Peyer's patch (tissue), 4 donors: ENCODE measurements around the gene NLGN2. TPM values are rescaled to one million over a fixed set of nuclear protein-coding genes. Genes with fewer than 3 reads are reported as not detected.

Source experiments
- DNase-seq, 3 donors: peaks; one replicate each; pipeline ENCODE4 v3.0.0-alpha.2; 2017 to 2019
- H3K27ac ChIP-seq, 4 donors: fragments of 200-600 bp; sonication (generic); one replicate each; pipeline ENCODE4 v1.5.1; 2016 to 2019
- H3K27me3 ChIP-seq, 2 donors: fragments of 200-600 bp; sonication (generic); one replicate each; pipeline ENCODE4 v1.5.1; 2019
- H3K36me3 ChIP-seq, 3 donors: fragments of 200-600 bp; sonication (generic); one replicate each; pipeline ENCODE4 v1.5.1; 2016 to 2019
- H3K4me1 ChIP-seq, 4 donors: fragments of 200-600 bp; sonication (generic); one replicate each; pipeline ENCODE4 v1.5.1; 2016 to 2019
- H3K4me3 ChIP-seq, 4 donors: fragments of 200-600 bp; sonication (generic); 1 replicate in 3 of 4; 2 replicates in 1 of 4; pipeline ENCODE4 v1.5.1; 2016 to 2019; ENCODE audit warnings: mild to moderate bottlenecking in 1 of 4
- H3K9me3 ChIP-seq, 4 donors: fragments of 200-600 bp; sonication (generic); one replicate each; pipeline ENCODE4 v1.5.1; 2016 to 2019; ENCODE audit warnings: mild to moderate bottlenecking in 1 of 4
- CTCF ChIP-seq, 6 experiments: fragments of 450-650 bp in 4 of 6; fragments of 200-600 bp in 2 of 6; sonication (generic) in 1 of 6; IDR thresholded peaks; one replicate each; pipeline ENCODE4 v1.5.1; 2017 to 2019; ENCODE audit warnings: antibody characterized with exemption in 6 of 6, mild to moderate bottlenecking in 3 of 6, moderate library complexity in 1 of 6
- POLR2A ChIP-seq, 2 donors: fragments of 450-650 bp; IDR thresholded peaks; one replicate each; pipeline ENCODE4 v1.5.1; 2017; ENCODE audit warnings: antibody characterized with exemption in 2 of 2, mild to moderate bottlenecking in 2 of 2, moderate library complexity in 2 of 2
- total RNA-seq, 4 donors: library from RNA; depleted of rRNA; stranded (reverse); fragments of >200 nt; gene quantifications; one replicate each; pipeline ENCODE4 v1.1.0, GENCODE V29; 2016

NLGN2 gene
- total RNA-seq, 4 donors from 2014 or later = 0.88 to 9.9 (median 5.8) TPM

- H3K4me3 ChIP-seq = no peak overlapping the region
- H3K27me3 ChIP-seq = no peaks in the 10 kb centered on the region
- no peaks in the 10 kb centered on the region for H3K4me1 ChIP-seq
- no peak overlapping the region for H3K27ac ChIP-seq
- DNase-seq = no peak
- no peaks in the 10 kb centered on the region for H3K36me3 ChIP-seq
- H3K9me3 ChIP-seq = no peaks in the 10 kb centered on the region
- no peak for TF ChIP-seq CTCF (IDR thresholded peaks at IDR 0.05)
- TF ChIP-seq POLR2A (IDR thresholded peaks at IDR 0.05) = no peak
Measured at GRCh38 chr17:7425756-7426155, 18.1 kb downstream of the NLGN2 start.

DNA sequence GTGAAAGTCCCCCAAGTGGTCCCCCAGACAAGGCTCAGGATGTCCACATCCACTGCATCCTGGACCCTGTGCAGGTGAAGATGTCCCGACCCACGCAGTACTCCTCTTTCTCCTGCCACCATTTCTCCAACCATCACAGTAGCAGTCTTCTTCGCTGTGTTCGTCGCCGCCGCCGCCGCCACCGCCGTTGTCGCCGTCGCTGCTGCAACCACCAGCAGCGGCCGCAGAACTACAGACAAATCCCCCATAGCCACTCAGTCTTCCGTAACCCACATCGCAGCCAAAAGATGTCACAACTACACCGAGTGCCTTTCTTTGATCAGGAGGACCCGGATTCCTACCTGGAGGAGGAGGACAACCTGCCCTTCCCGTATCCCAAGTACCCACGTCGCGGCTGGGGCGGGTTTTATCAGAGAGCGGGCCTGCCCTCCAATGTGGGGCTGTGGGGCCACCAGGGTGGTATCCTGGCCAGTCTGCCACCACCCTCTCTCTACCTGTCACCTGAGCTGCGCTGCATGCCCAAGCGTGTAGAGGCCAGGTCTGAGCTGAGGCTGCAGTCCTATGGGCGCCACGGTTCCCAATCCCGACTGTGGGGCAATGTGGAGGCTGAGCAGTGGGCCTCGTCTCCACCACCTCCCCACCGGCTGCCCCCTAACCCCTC, 18.7 kb downstream of the NLGN2 start:
- Histone ChIP-seq H3K27ac (no peak overlapping the region), H3K27me3 (no peaks in the 10 kb centered on the region), H3K4me1 (no peaks in the 10 kb centered on the region), H3K9me3 (no peaks in the 10 kb centered on the region), H3K36me3 (no peaks in the 10 kb centered on the region), H3K4me3 (no peak overlapping the region)
- DNase-seq = no peak
- no peak for TF ChIP-seq POLR2A (IDR thresholded peaks at IDR 0.05)
- TF ChIP-seq CTCF (IDR thresholded peaks at IDR 0.05) = no peak

DNA sequence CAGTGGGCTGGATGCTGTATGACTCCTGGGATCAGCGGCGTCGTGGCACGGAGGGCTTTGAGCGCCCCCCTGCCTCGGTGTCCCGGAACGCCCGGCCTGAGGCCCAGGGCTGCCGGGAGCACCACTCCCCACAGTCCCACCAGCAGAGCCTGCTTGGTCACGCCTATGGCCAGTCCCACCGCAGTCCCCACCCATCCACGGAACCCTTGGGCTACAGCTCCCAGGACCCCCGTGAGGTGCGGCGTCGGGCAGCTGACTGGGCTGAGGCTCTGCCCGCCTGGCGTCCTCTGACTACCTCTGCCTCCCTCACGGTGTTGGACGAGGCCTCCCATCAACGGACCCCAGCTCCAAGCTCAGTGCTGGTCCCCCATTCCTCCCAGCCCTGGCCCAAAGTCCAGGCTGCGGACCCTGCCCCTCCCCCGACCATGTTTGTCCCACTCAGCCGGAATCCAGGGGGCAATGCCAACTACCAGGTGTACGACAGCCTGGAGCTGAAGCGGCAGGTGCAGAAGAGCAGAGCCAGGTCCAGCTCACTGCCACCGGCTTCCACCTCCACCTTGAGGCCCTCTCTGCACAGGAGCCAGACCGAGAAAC, 19.3 kb downstream of the NLGN2 start:
- no peak for DNase-seq
- no peaks in the 10 kb centered on the region for H3K4me1 ChIP-seq
- no peaks in the 10 kb centered on the region for H3K36me3 ChIP-seq
- no peak for TF ChIP-seq POLR2A (IDR thresholded peaks at IDR 0.05)
- no peak for TF ChIP-seq CTCF (IDR thresholded peaks at IDR 0.05)
- no peak overlapping the region for H3K27ac ChIP-seq
- H3K9me3 ChIP-seq = no peaks in the 10 kb centered on the region
- no peak overlapping the region for H3K4me3 ChIP-seq
- no peaks in the 10 kb centered on the region for H3K27me3 ChIP-seq

- H3K9me3 ChIP-seq = no peaks in the 10 kb centered on the region
- H3K27me3 ChIP-seq = no peaks in the 10 kb centered on the region
- DNase-seq = no peak
- no peak overlapping the region for H3K4me3 ChIP-seq
- no peaks in the 10 kb centered on the region for H3K4me1 ChIP-seq
- H3K27ac ChIP-seq = no peak overlapping the region
- TF ChIP-seq CTCF (IDR thresholded peaks at IDR 0.05) (no peak), POLR2A (IDR thresholded peaks at IDR 0.05) (no peak)
- H3K36me3 ChIP-seq = no peaks in the 10 kb centered on the region
Measured at GRCh38 chr17:7427549-7427948, 19.9 kb downstream of the NLGN2 start.

- H3K4me1 ChIP-seq = no peaks in the 10 kb centered on the region
- no peak for TF ChIP-seq CTCF (IDR thresholded peaks at IDR 0.05)
- no peak for TF ChIP-seq POLR2A (IDR thresholded peaks at IDR 0.05)
Measured at GRCh38 chr17:7428557-7428956, 20.9 kb downstream of the NLGN2 start, which contains the start of gene SPEM3. Gene SPEM3 (plus strand): TSS chr17:7428857. CDS start chr17:7428903, 46 bp downstream.

More at GRCh38 chr17:7428557-7428956, 20.9 kb downstream of the NLGN2 start, which contains the start of gene SPEM3:
- Histone ChIP-seq H3K36me3 (no peaks in the 10 kb centered on the region), H3K4me3 (no peak within 1 kb of the TSS), H3K9me3 (no peaks in the 10 kb centered on the region), H3K27me3 (no peaks in the 10 kb centered on the region), H3K27ac (no peak within 1 kb of the TSS)
- no peak for DNase-seq
